Activated CD8-positive, alpha-beta memory T cell treated with anti-CD3 and anti-CD28 coated beads for 1 hour (primary cell): Measurements from ENCODE around the gene NLGN1.

Experiments
- DNase-seq, 2 donors: peaks; one replicate each; pipeline ENCODE4 v3.0.0-alpha.2; 2020; ENCODE audit warnings: low read depth in 1 of 2; ENCODE audit errors: extremely low read depth in 1 of 2

NLGN1 gene

GRCh38 chr3:173706630-173707029 is 309.1 kb downstream of the NLGN1 start:
- DNase-seq = no peak

GRCh38 chr3:173708191-173708590 is 310.6 kb downstream of the NLGN1 start:
- DNase-seq = no peak

GRCh38 chr3:173709026-173709425 is 311.5 kb downstream of the NLGN1 start:
- DNase-seq = no peak

- no peak for DNase-seq
These were observed 314.1 kb downstream of the NLGN1 start for GRCh38 chr3:173711619-173712018.

GRCh38 chr3:173719585-173719984 is 322.0 kb downstream of the NLGN1 start:
- no peak for DNase-seq

- DNase-seq = no peak
These were observed 328.0 kb downstream of the NLGN1 start for GRCh38 chr3:173725507-173725906.

GRCh38 chr3:173730391-173730790 is 332.8 kb downstream of the NLGN1 start:
- no peak for DNase-seq

GRCh38 chr3:173732237-173732636 is 334.7 kb downstream of the NLGN1 start:
- DNase-seq = no peak

- DNase-seq = no peak
These were observed 335.6 kb downstream of the NLGN1 start for GRCh38 chr3:173733029-173733652.

GRCh38 chr3:173734473-173734872 is 336.9 kb downstream of the NLGN1 start:
- DNase-seq = no peak

GRCh38 chr3:173734895-173735294 is 337.4 kb downstream of the NLGN1 start:
- no peak for DNase-seq

- no peak for DNase-seq
These were observed 338.3 kb downstream of the NLGN1 start for GRCh38 chr3:173735841-173736240.

- DNase-seq = no peak
These were observed 339.7 kb downstream of the NLGN1 start for GRCh38 chr3:173737167-173737808.

- no peak for DNase-seq
These were observed 342.2 kb downstream of the NLGN1 start for GRCh38 chr3:173739726-173740125.

- no peak for DNase-seq
These were observed 344.9 kb downstream of the NLGN1 start for GRCh38 chr3:173742491-173742890.

GRCh38 chr3:173743111-173743510 is 345.6 kb downstream of the NLGN1 start:
- DNase-seq = no peak

- DNase-seq = no peak
These were observed 346.0 kb downstream of the NLGN1 start for GRCh38 chr3:173743516-173743915.

GRCh38 chr3:173744479-173744878 is 346.9 kb downstream of the NLGN1 start:
- no peak for DNase-seq

- DNase-seq = no peak
These were observed 347.4 kb downstream of the NLGN1 start for GRCh38 chr3:173744895-173745294.

GRCh38 chr3:173745952-173746682 is 348.6 kb downstream of the NLGN1 start:
- no peak for DNase-seq

GRCh38 chr3:173747427-173747826 is 349.9 kb downstream of the NLGN1 start:
- no peak for DNase-seq

GRCh38 chr3:173748105-173748504 is 350.6 kb downstream of the NLGN1 start:
- no peak for DNase-seq
